ENCODE data around the gene EEPD1.

DNA sequence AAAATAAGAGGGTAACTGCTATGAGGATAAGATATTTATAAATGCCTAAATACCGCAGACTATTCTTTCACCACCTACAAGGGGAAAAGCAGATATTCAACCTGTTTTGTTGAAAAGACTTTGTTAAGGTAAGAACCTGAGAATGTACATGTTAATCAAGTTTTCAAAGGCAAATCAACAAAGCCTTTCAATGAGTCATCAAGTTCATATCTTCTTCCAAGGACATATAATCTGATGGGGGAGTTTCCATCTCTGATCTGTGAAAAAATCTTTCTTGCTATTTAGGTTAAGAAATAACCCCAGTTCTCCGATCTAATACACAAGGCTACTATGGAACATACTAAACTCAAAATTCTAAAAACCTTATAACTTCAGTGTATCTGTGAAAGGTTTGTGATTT, 196.6 kb downstream of the EEPD1 start:
- TF ChIP-seq POLR2A (IDR thresholded peaks at IDR 0.05; ENCODE audit: low read depth, low read length), result no peak
- TF ChIP-seq TAF1 (IDR thresholded peaks at IDR 0.05; ENCODE audit: low read depth, low read length), result no peak
- no peak for TF ChIP-seq PAX5 (IDR thresholded peaks at IDR 0.05; ENCODE audit: insufficient read depth, low read length, severe bottlenecking)
- TF ChIP-seq POU2F2 (IDR thresholded peaks at IDR 0.05; ENCODE audit: low read depth, low read length), result no peak
